ENCODE measurements around the gene UST.
"Not testable (repeated sequence)": the region's sequence is repeated elsewhere in the genome, so short reads cannot be mapped to it uniquely, and the experiment has no call there.

UST gene

GRCh38 chr6:148760258-148760534 is 13.4 kb downstream of the UST start:
- TF ChIP-seq CTCF (IDR thresholded peaks at IDR 0.05; ENCODE audit: low read depth, low read length) = no peak
- Histone ChIP-seq H3K4me1 (no peaks in the 10 kb centered on the region), H3K4me3 (ENCODE audit: low read depth, low read length) (no peak overlapping the region), H3K27me3 (no peaks in the 10 kb centered on the region), H3K9me3 (no peaks in the 10 kb centered on the region), H3K36me3 (no peaks in the 10 kb centered on the region)
- DNase-seq = no peak

- no peak for DNase-seq
- no peaks in the 10 kb centered on the region for H3K4me1 ChIP-seq
- H3K36me3 ChIP-seq = no peaks in the 10 kb centered on the region
- H3K4me3 ChIP-seq (ENCODE audit: low read depth, low read length) = no peak overlapping the region
- no peaks in the 10 kb centered on the region for H3K9me3 ChIP-seq
- TF ChIP-seq CTCF (IDR thresholded peaks at IDR 0.05; ENCODE audit: low read depth, low read length) = no peak
- no peaks in the 10 kb centered on the region for H3K27me3 ChIP-seq
These were observed 14.0 kb downstream of the UST start for GRCh38 chr6:148760568-148761526.

GRCh38 chr6:148761527-148762011 is 14.7 kb downstream of the UST start:
- Histone ChIP-seq H3K9me3 (no peaks in the 10 kb centered on the region), H3K4me3 (ENCODE audit: low read depth, low read length) (no peak overlapping the region), H3K27me3 (no peaks in the 10 kb centered on the region), H3K36me3 (no peaks in the 10 kb centered on the region), H3K4me1 (no peaks in the 10 kb centered on the region)
- no peak for DNase-seq
- no peak for TF ChIP-seq CTCF (IDR thresholded peaks at IDR 0.05; ENCODE audit: low read depth, low read length)

- no peak for TF ChIP-seq CTCF (IDR thresholded peaks at IDR 0.05; ENCODE audit: low read depth, low read length)
- no peaks in the 10 kb centered on the region for H3K27me3 ChIP-seq
- no peak for DNase-seq
- H3K9me3 ChIP-seq = no peaks in the 10 kb centered on the region
- H3K4me1 ChIP-seq = no peaks in the 10 kb centered on the region
- H3K4me3 ChIP-seq (ENCODE audit: low read depth, low read length) = no peak overlapping the region
- H3K36me3 ChIP-seq = no peaks in the 10 kb centered on the region
These were observed 15.4 kb downstream of the UST start for GRCh38 chr6:148762231-148762630.

GRCh38 chr6:148764259-148765020 is 17.6 kb downstream of the UST start:
- H3K36me3 ChIP-seq; H3K9me3 ChIP-seq; H3K4me1 ChIP-seq; H3K4me3 ChIP-seq (ENCODE audit: low read depth, low read length); H3K27me3 ChIP-seq; DNase-seq: not testable (repeated sequence)

GRCh38 chr6:148765898-148766808 is 19.3 kb downstream of the UST start:
- no peaks in the 10 kb centered on the region for H3K9me3 ChIP-seq
- no peaks in the 10 kb centered on the region for H3K36me3 ChIP-seq
- TF ChIP-seq CTCF (IDR thresholded peaks at IDR 0.05; ENCODE audit: low read depth, low read length) = no peak
- DNase-seq = no peak
- no peaks in the 10 kb centered on the region for H3K4me1 ChIP-seq
- H3K27me3 ChIP-seq = peaks cover 9% of the 10 kb centered on the region
- H3K4me3 ChIP-seq (ENCODE audit: low read depth, low read length) = no peak overlapping the region

Data from BE2C (cell line).